Stimulated activated CD4-positive, alpha-beta T cell treated with anti-CD3 and anti-CD28 coated beads, TNF-alpha, amount 100 ng/mL, for 24 hours (primary cell): ENCODE results near the gene FAM180A.

Experiments used
- DNase-seq, 3 experiments: peaks; one replicate each; pipeline ENCODE4 v3.0.0-alpha.2; 2020; ENCODE audit warnings: low read depth in 3 of 3

The FAM180A gene

DNA sequence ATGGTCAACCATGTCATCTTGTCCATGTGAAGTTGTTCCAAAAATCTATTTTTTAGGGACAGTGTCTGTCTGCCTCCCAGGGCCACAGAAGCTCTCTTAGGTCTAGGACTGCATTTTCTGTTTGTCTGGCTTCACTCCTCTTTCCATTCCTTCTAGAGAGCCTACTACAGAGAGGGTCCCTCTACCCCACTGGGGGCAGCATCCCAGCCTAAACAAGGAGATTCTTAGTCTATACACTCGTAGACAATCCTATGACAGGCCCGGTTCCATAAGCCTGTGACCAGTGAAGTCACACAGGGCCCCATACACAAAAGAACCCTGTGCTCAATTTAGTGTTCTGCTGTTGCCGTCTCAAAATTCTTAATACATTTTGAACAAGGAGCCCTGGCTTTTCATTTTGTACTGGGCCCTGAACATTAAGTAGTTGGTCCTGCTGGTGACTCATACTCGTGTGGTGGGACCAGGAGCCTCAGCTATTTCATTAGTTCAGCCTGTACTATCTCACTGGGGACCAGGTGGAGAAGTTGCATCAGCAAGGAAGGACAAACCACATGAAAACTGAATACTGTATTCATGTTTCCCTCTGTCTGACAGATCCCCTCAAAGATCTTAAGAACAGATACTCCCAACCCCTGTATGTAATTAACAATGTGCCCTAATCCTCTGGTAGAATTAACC is 23.5 kb upstream of the FAM180A start:
- DNase-seq: no peak

DNA sequence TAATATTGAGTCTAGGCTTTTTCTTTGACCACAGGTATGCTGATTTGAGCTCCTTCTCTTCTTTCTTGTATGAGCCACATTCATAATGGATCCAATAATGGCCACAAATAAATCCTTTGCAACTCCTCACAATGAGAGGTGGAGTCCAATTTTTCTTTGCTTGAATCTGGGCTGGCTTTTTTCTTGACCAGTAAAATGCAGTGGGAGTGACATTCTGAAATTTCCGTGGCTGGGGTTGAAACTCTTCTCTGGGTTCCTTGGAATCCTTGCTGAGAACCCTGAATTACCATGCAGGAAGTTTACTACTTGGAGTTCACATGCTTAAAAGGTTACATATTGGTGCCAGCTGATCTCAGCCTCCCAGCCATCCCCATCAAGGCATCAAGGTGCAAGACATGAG is 22.4 kb upstream of the FAM180A start:
- DNase-seq: no peak

DNA sequence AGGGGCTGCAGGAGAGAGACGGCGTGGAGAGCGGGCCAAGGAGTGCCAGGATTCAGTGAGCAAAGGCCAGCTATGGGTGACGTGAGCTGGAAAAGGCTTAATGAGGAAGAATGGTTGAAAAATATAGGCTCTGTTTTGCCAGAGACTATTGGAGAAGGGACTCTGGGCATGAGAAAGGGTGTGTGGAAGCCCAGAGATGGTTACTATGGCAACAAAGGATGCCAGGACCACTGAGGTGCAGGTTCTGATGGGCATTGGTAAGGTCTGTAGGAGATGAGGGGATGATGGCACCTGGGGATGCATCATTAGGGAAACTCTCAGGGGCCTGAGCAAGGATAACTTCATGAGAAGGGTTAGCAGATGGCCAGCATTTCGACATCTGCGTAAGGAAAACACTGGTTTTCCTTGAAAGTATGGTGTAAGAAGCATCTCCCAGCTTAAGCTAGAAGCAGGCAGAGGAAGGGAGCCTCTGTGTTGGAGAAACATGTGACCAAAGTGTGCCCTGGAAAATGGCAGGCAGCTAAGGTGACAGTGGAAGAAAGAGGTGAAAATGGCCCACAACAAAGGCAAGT is 21.6 kb upstream of the FAM180A start:
- DNase-seq: no peak

DNA sequence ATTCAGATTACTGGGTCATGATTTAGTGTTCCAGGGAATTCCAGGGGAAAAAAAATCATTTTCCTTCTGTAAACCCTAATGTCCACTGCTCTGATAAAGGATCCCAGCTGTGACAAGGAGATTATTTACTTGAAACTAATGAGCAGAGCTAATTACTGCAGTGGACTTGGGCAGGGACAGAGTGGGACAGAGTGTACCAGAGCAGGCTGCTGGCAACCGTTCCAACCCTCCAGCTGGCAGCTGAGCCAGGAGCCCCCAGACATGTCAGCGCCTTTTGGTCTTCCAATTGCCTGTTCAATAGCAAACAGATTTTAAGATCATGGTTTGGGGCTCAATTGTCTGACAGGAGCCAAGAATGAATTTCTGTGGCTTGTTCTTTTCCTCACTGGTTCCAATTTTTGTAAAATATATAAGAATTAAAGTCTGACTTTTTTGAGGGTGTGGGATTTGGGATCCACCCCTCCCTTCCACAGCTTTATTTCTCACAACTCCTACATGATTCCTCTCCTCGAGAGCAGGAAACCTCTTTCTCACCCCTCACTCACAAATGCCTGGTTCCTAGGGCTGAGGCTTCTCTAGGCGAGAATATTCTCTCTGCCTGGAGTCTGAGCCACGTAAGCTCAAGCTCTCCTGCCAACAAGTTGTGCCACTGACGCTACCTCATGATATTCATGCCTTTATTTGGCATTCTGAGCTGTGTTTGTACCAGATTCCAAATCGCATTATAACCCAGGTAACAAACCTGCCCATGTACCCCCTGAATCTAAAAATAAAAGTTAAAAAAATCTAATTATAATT is 20.6 kb upstream of the FAM180A start:
- no peak for DNase-seq

DNA sequence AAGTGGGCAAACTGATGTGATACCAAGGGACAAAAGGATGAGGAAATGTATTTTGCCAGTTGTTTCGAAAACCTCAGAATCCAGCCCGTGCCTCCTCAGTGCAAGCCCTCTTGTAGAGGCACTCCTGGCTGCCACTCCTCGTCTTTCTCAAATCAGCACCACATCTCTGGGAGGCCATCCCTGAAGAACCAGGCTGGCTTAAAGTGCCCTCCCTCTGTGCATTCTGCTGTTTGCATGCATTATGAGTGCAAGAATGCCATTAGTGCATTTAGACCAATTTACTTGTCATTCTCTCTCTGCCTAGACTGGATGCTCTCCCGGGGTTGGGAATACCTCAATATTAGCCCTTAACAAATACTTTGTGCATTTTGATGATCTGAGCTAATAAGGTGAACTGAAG is 19.9 kb upstream of the FAM180A start:
- DNase-seq: no peak

DNA sequence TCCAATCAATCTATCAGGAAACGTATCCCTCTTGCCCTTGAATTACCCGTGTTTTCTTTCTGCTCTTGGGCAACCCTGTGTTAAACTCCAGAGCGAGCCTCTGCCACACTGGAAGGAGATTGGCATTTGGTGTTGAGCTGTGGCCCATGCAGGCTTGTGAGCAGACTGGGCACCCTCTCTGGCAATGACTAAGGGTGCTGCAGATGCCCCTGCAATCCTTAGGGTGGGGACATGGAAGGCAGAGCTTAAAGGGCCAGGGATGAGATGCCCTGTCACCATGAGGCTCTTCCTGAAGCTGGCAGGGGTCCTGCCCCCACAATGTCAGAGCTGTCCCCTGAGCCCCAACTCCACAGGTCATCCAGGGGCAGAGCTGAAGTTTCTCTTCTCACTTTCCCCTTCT is 19.5 kb upstream of the FAM180A start:
- no peak for DNase-seq

- no peak for DNase-seq
These were observed 14.6 kb upstream of the FAM180A start for GRCh38 chr7:135763261-135763660.

- no peak for DNase-seq
These were observed 13.3 kb upstream of the FAM180A start for GRCh38 chr7:135761751-135762488.

- DNase-seq: no peak
These were observed 10.9 kb upstream of the FAM180A start for GRCh38 chr7:135759532-135759931.

DNA sequence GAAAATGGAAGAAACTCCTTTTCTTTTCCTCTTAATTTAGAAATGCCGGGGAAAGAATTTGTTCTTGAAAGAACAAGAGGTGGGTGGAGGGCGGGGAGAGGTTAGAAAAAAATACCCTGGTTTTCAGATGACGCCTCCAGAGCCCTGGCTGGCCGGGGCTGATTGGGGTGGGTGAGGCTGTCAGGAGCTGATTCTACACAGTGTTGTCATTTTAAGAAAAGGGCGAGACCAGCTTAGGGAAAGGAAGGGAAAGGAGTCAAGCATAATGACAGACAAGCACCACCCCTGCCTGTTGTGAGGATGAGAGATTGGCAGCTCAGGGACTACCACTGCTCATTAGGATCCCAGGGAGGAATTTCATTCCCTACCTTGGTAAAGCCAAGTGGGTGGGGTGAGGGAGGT is 9.9 kb upstream of the FAM180A start:
- DNase-seq: no peak

DNA sequence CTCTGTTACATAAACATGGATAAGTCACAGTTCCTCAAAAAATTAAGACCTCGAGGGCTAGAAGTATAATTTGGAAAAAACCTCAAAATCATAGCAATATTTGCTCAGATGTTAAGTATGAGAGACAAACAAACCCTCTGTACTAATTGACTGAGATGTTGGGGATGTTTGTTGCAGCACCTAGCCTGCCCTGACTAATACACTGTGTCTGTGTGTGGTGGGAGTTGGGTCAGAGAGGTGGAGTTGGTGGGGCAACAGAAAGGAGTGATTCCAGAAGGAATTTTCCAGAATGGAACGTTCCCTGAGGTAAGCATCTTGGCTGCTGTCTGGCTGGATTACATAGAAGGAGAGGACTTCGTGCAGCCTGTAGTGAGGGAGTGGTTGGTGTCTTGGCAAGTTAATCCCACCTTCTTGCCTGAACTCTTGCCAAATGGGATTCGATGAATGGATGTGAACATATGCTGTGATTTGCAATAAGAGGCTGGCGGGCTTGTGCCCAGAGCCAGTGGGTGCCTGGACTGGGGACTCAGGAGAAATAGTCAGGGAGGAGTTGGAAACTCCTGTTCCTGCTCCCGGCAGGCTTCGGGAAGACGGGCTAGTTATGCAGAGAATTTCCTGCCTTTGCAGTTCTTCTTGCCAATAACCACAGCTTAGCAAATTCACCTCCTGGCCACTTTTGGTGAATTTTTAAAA is 9.3 kb upstream of the FAM180A start:
- no peak for DNase-seq

- no peak for DNase-seq
These were observed 7.6 kb upstream of the FAM180A start for GRCh38 chr7:135756191-135756590.

- DNase-seq: no peak
These were observed 6.7 kb upstream of the FAM180A start for GRCh38 chr7:135755351-135755753.

GRCh38 chr7:135753616-135754413 is 5.2 kb upstream of the FAM180A start:
- DNase-seq: no peak

GRCh38 chr7:135747366-135747765 is 1.2 kb downstream of the FAM180A start:
- no peak for DNase-seq

GRCh38 chr7:135745703-135746312 is 2.8 kb downstream of the FAM180A start:
- no peak for DNase-seq

- DNase-seq: no peak
These were observed 3.5 kb downstream of the FAM180A start for GRCh38 chr7:135744938-135745702.

- DNase-seq: no peak
These were observed 4.5 kb downstream of the FAM180A start for GRCh38 chr7:135743907-135744731.

DNA sequence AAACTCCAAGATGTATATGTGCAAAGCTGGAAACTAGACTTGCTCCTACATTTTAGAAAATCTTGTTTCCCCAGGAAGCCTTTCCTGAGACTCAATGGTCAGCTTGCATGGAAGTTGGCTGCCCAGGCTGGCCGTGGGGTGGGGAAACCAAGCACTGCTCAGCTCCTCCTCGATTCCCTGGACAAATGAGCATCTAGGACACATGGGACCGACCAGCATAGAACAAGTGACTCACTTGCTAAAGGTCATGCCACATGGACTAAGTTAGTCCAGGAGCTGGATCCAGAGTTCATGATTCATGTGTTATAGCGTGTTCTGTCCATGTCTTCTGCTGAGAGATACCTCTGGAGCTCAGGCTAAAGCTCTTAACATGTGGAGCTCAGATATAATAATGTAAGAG is 6.2 kb downstream of the FAM180A start:
- no peak for DNase-seq
